SK-N-SH (cell line): Measurements from ENCODE around the gene MTRF1. TPM values are rescaled to one million over a fixed set of nuclear protein-coding genes. Genes with fewer than 3 reads are reported as not detected.

Source experiments
- CTCF ChIA-PET: fragments of 300-600, 350-600 bp; formaldehyde crosslinking; extraction: SDS; loops from one replicate; lab custom pipeline; 2021; lab: Yijun Ruan, JAX
- POLR2A ChIA-PET: fragments of 350-600 bp; sonication (Branson Sonifier 250); formaldehyde crosslinking; extraction: SDS; loops from one replicate; lab custom pipeline; 2020; ENCODE audit warnings: antibody characterized with exemption, inconsistent platforms; lab: Yijun Ruan, JAX
- DNase-seq: peaks from one replicate; pipeline ENCODE4 v3.0.0; 2012
- H2AFZ ChIP-seq: fragments of 200-600 bp; sonication (generic); 2 replicates; pipeline ENCODE4 v1.8.1; 2016; ENCODE audit warnings: antibody characterized with exemption, mild to moderate bottlenecking, low read depth
- H3F3A ChIP-seq: fragments of 200-600 bp; sonication (generic); replicated peaks from 2 replicates; pipeline ENCODE3; 2016; ENCODE audit warnings: antibody characterized with exemption, mild to moderate bottlenecking; ENCODE audit not compliant: insufficient read depth
- H3K27ac ChIP-seq, 2 experiments: fragments of 200-500 bp in 1 of 2; fragments of 200-600 bp in 1 of 2; sonication (Bioruptor generic) in 1 of 2; sonication (generic), shearing (Covaris generic) in 1 of 2; 2 replicates each; pipeline versions ENCODE4 v1.5.1 to v1.6.1; 2014 to 2016; ENCODE audit warnings: low read depth in 2 of 2, inconsistent platforms in 1 of 2, low read length in 1 of 2, mild to moderate bottlenecking in 1 of 2, mixed read lengths in 1 of 2
- H3K27me3 ChIP-seq: fragments of 200-600 bp; sonication (generic), shearing (Covaris generic); 2 replicates; pipeline ENCODE4 v1.6.1; 2016; ENCODE audit warnings: mixed run types; ENCODE audit not compliant: insufficient read depth
- H3K36me3 ChIP-seq, 2 experiments: fragments of 200-500 bp in 1 of 2; fragments of 200-600 bp in 1 of 2; sonication (Bioruptor generic) in 1 of 2; sonication (generic) in 1 of 2; replicated peaks in 1 of 2; 2 replicates each; pipeline versions ENCODE3 to v1.5.1; 2014 to 2016; ENCODE audit warnings: low read length in 1 of 2, mild to moderate bottlenecking in 1 of 2; ENCODE audit not compliant: insufficient read depth in 2 of 2, control insufficient read depth in 1 of 2
- H3K4me1 ChIP-seq, 2 experiments: fragments of 200-500 bp in 1 of 2; fragments of 200-600 bp in 1 of 2; sonication (Bioruptor generic) in 1 of 2; sonication (generic), shearing (Covaris generic) in 1 of 2; 2 replicates each; pipeline versions ENCODE4 v1.5.1 to v1.6.1; 2014 to 2016; ENCODE audit warnings: low read depth in 1 of 2, low read length in 1 of 2, mixed run types in 1 of 2; ENCODE audit not compliant: insufficient read depth in 2 of 2, control insufficient read depth in 1 of 2
- H3K4me2 ChIP-seq: fragments of 200-600 bp; sonication (generic), shearing (Covaris generic); 2 replicates; pipeline ENCODE4 v1.6.1; 2017; ENCODE audit warnings: mixed run types
- H3K4me3 ChIP-seq, 2 experiments: fragments of 200-500 bp in 1 of 2; fragments of 200-600 bp in 1 of 2; sonication (Bioruptor generic) in 1 of 2; sonication (generic), shearing (Covaris generic) in 1 of 2; 2 replicates each; pipeline versions ENCODE4 v1.5.1 to v1.8.1; 2014 to 2016; ENCODE audit warnings: low read depth in 2 of 2, inconsistent platforms in 1 of 2, low read length in 1 of 2, mild to moderate bottlenecking in 1 of 2, mixed read lengths in 1 of 2, moderate library complexity in 1 of 2
- H3K79me2 ChIP-seq: fragments of 200-600 bp; sonication (generic); 2 replicates; pipeline ENCODE4 v1.8.1; 2017; ENCODE audit warnings: mild to moderate bottlenecking; ENCODE audit not compliant: insufficient read depth
- H3K9ac ChIP-seq: fragments of 200-600 bp; sonication (generic); 2 replicates; pipeline ENCODE4 v1.6.1; 2017; ENCODE audit warnings: mixed run types
- H3K9me2 ChIP-seq: fragments of 200-600 bp; sonication (generic); 2 replicates; pipeline ENCODE4 v1.6.1; 2017; ENCODE audit warnings: mixed run types
- H3K9me3 ChIP-seq: fragments of 200-600 bp; sonication (generic); 2 replicates; pipeline ENCODE4 v1.6.1; 2017; ENCODE audit warnings: mixed run types, mild to moderate bottlenecking, moderate library complexity
- H4K20me1 ChIP-seq: fragments of 200-600 bp; sonication (generic); 2 replicates; pipeline ENCODE4 v1.6.1; 2017; ENCODE audit warnings: mild to moderate bottlenecking, mixed run types; ENCODE audit not compliant: insufficient read depth
- CHD2 ChIP-seq: fragments of 150-350 bp; IDR thresholded peaks from 2 replicates; pipeline ENCODE4 v1.6.1; 2018; ENCODE audit warnings: low read length; ENCODE audit not compliant: partially characterized antibody
- ELF1 ChIP-seq: IDR thresholded peaks from 2 replicates; pipeline ENCODE4 v1.4.0; 2012
- EZH2phosphoT487 ChIP-seq: fragments of 200-600 bp; sonication (generic); IDR thresholded peaks from 2 replicates; pipeline ENCODE4 v1.6.1; 2017; ENCODE audit warnings: low read depth, mixed run types, mild to moderate bottlenecking, antibody characterized with exemption, moderate library complexity, borderline replicate concordance
- FOSL2 ChIP-seq: IDR thresholded peaks from 2 replicates; pipeline ENCODE4 v1.4.0; 2012; ENCODE audit warnings: low read depth, mild to moderate bottlenecking, moderate library complexity, borderline replicate concordance
- FOXJ3 ChIP-seq: sonication (generic); formaldehyde crosslinking; IDR thresholded peaks from 2 replicates; pipeline ENCODE4 v1.5.1; 2020; ENCODE audit warnings: mild to moderate bottlenecking, missing genetic modification reagents
- FOXM1 ChIP-seq: IDR thresholded peaks from 2 replicates; pipeline ENCODE4 v1.4.0; 2012; ENCODE audit warnings: low read depth, mild to moderate bottlenecking
- GABPA ChIP-seq: IDR thresholded peaks from 2 replicates; pipeline ENCODE4 v1.4.0; 2012; ENCODE audit warnings: low read depth, mild to moderate bottlenecking
- JUND ChIP-seq: IDR thresholded peaks from 2 replicates; pipeline ENCODE4 v1.4.0; 2012
- MXI1 ChIP-seq: IDR thresholded peaks from 2 replicates; pipeline ENCODE4 v1.6.1; 2012; ENCODE audit warnings: mild to moderate bottlenecking, low read depth, low read length, improper control_type of control experiment
- NRF1 ChIP-seq: IDR thresholded peaks from 2 replicates; pipeline ENCODE4 v1.6.1; 2012; ENCODE audit warnings: low read depth, mild to moderate bottlenecking, low read length
- POLR2AphosphoS5 ChIP-seq: IDR thresholded peaks from 2 replicates; pipeline ENCODE4 v1.6.1; 2012; ENCODE audit warnings: low read depth, low read length
- RAD21 ChIP-seq: IDR thresholded peaks from 2 replicates; pipeline ENCODE4 v1.6.1; 2012; ENCODE audit warnings: mild to moderate bottlenecking, low read length
- RCOR1 ChIP-seq: fragments of 150-350 bp; IDR thresholded peaks from 2 replicates; pipeline ENCODE4 v1.6.1; 2017; ENCODE audit warnings: antibody characterized with exemption, low read length
- RFX5 ChIP-seq: IDR thresholded peaks from 2 replicates; pipeline ENCODE4 v1.6.1; 2012; ENCODE audit warnings: mild to moderate bottlenecking, improper control_type of control experiment, low read length
- RXRA ChIP-seq: IDR thresholded peaks from 2 replicates; pipeline ENCODE4 v1.4.0; 2012; ENCODE audit warnings: low read depth, mild to moderate bottlenecking, borderline replicate concordance
- SIN3A ChIP-seq: IDR thresholded peaks from 2 replicates; pipeline ENCODE4 v1.6.1; 2012; ENCODE audit warnings: low read depth, mild to moderate bottlenecking, low read length, moderate library complexity, borderline replicate concordance
- TAF1 ChIP-seq: IDR thresholded peaks from 2 replicates; pipeline ENCODE4 v1.6.1; 2012; ENCODE audit warnings: low read depth, mild to moderate bottlenecking, low read length, moderate library complexity, borderline replicate concordance
- TCF12 ChIP-seq: IDR thresholded peaks from 2 replicates; pipeline ENCODE4 v1.4.0; 2012
- TEAD4 ChIP-seq: IDR thresholded peaks from 2 replicates; pipeline ENCODE4 v1.4.0; 2012; ENCODE audit warnings: mild to moderate bottlenecking, borderline replicate concordance; ENCODE audit not compliant: insufficient read depth
- YY1 ChIP-seq: IDR thresholded peaks from 2 replicates; pipeline ENCODE4 v1.4.0; 2012; ENCODE audit warnings: low read depth, mild to moderate bottlenecking
- WGBS: methylation state at CpG from one replicate; pipeline ENCODE4 v1.1.6; 2017; ENCODE audit warnings: low lambda C conversion rate; 5-methylcytosine and 5-hydroxymethylcytosine counted together
- polyA plus RNA-seq, 3 experiments: library from polyadenylated mRNA; depleted of rRNA; stranded (reverse); fragments of >200 nt; gene quantifications; 2 replicates each; pipeline ENCODE4 v1.2.3, GENCODE V29; 2012
- TF ChIP-seq, protein P1 (sequence below): fragments of 150-350 bp; IDR thresholded peaks from 2 replicates; pipeline ENCODE4 v1.6.1; 2016; ENCODE audit warnings: mild to moderate bottlenecking, low read depth, low read length
- TF ChIP-seq, protein P2 (sequence below): IDR thresholded peaks from 2 replicates; pipeline ENCODE4 v1.4.0; 2012; ENCODE audit warnings: low read depth
- TF ChIP-seq, protein P3 (sequence below): IDR thresholded peaks from 2 replicates; pipeline ENCODE4 v1.4.0; 2012; ENCODE audit warnings: low read depth, borderline replicate concordance
- TF ChIP-seq, protein P4 (sequence below): IDR thresholded peaks from 2 replicates; pipeline ENCODE4 v1.6.1; 2012; ENCODE audit warnings: mild to moderate bottlenecking, low read depth, low read length, moderate library complexity

Gene MTRF1
- polyA plus RNA-seq, 1 of the 3 experiments (the other 2 are of a cell fraction), result 9.2 TPM

DNA sequence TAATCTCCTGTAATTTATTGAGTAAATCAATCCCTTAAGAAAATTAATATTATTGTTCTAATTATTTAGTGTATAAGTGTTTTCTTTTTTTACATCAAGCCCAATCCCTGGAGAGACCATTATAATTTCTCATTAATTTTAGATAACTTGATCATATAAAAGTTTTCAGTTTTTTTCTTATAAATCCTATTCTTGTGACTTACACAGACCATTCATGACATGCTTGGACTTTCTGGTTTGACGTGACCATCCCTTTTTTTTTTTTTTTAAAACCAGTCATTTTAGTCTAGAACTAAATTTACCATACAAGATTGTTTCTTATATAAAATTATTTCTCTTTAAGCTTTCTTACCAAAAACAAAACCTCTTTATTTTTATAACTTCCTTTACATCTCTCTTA lies 5.4 kb upstream of the MTRF1 start:
- TF ChIP-seq EZH2phosphoT487 (no peak), POLR2AphosphoS5 (no peak), NRF1 (no peak), RCOR1 (no peak), JUND (no peak), GABPA (no peak)
- TF ChIP-seq, protein P1, sequence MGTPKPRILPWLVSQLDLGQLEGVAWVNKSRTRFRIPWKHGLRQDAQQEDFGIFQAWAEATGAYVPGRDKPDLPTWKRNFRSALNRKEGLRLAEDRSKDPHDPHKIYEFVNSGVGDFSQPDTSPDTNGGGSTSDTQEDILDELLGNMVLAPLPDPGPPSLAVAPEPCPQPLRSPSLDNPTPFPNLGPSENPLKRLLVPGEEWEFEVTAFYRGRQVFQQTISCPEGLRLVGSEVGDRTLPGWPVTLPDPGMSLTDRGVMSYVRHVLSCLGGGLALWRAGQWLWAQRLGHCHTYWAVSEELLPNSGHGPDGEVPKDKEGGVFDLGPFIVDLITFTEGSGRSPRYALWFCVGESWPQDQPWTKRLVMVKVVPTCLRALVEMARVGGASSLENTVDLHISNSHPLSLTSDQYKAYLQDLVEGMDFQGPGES, result no peak
- TF ChIP-seq, protein P2, sequence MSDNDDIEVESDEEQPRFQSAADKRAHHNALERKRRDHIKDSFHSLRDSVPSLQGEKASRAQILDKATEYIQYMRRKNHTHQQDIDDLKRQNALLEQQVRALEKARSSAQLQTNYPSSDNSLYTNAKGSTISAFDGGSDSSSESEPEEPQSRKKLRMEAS, result no peak
- no peaks in the 10 kb centered on the region; a peak in 1 of 4 replicates for H3K4me1 ChIP-seq
- no peaks in the 10 kb centered on the region for H4K20me1 ChIP-seq
- POLR2A ChIA-PET, result no interaction called here
- H3K9me3 ChIP-seq, result peaks cover 41% of the 10 kb centered on the region
- no peak overlapping the region for H3K4me3 ChIP-seq
- H3K27me3 ChIP-seq, result no peaks in the 10 kb centered on the region
- H2AFZ ChIP-seq, result no peak overlapping the region
- no peaks in the 10 kb centered on the region for H3K9me2 ChIP-seq
- no peak overlapping the region for H3K27ac ChIP-seq
- DNase-seq, result no peak
- H3F3A ChIP-seq, result peaks cover 14% of the 10 kb centered on the region
- peaks cover 0 to 4% of the 10 kb centered on the region in 2 experiments for H3K36me3 ChIP-seq
- no peaks in the 10 kb centered on the region for H3K79me2 ChIP-seq
- H3K4me2 ChIP-seq, result no peak overlapping the region
- CTCF ChIA-PET, result no interaction called here
- no peak overlapping the region for H3K9ac ChIP-seq
- 21% methylated on average over 1 of the region's 1 CpG for WGBS

DNA sequence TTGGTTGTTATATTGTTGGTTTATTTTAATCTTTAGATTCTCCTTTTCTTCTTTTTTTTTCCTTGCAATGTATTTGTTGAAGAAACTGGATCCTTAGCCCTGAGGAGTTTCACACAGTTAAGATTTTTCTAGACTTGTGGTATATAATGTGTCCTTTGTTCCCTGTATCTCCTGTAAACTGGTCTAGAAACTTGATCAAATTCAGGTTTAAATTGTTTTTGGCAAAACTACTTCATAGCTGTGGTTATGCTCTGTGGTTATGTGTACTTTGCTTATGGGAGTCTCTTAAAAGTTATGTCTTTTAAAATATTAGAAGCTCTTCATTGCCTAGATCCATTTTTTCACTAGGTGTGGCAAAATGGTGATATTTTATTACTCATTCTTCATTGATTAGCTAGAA lies 3.7 kb upstream of the MTRF1 start:
- Histone ChIP-seq H3K9me3 (peaks cover 41% of the 10 kb centered on the region), H3K79me2 (0 out of 2 replicates have a peak, but pooled peaks cover 6% of the 10 kb centered on the region), H2AFZ (no peak overlapping the region), H4K20me1 (no peaks in the 10 kb centered on the region), H3K36me3 (peaks cover 0 to 5% of the 10 kb centered on the region in 2 experiments), H3K27ac (no peak overlapping the region), H3K4me1 (peaks cover 0 to 3% of the 10 kb centered on the region in 2 experiments; a peak in 2 of 4 replicates), H3K4me2 (no peak overlapping the region), H3K4me3 (no peak overlapping the region), H3F3A (peaks cover 14% of the 10 kb centered on the region), H3K9me2 (no peaks in the 10 kb centered on the region), H3K9ac (no peak overlapping the region), H3K27me3 (no peaks in the 10 kb centered on the region)
- ChIA-PET POLR2A (no interaction called here), CTCF (no interaction called here)
- no peak for DNase-seq
- no peak for TF ChIP-seq RFX5
- no peak for TF ChIP-seq TCF12
- TF ChIP-seq FOSL2, result no peak
- TF ChIP-seq CHD2, result no peak
- no peak for TF ChIP-seq TEAD4
- TF ChIP-seq FOXM1, result no peak
- TF ChIP-seq, protein P3, sequence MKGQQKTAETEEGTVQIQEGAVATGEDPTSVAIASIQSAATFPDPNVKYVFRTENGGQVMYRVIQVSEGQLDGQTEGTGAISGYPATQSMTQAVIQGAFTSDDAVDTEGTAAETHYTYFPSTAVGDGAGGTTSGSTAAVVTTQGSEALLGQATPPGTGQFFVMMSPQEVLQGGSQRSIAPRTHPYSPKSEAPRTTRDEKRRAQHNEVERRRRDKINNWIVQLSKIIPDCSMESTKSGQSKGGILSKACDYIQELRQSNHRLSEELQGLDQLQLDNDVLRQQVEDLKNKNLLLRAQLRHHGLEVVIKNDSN, result no peak
- no peak for TF ChIP-seq RXRA
- TF ChIP-seq FOXJ3 (CRISPR knock-in tag), result no peak
- TF ChIP-seq YY1, result no peak
- no peak for TF ChIP-seq TAF1
- no peak for TF ChIP-seq MXI1
- no peak for TF ChIP-seq RAD21
- TF ChIP-seq EZH2phosphoT487, result no peak
- TF ChIP-seq ELF1, result no peak
- no peak for TF ChIP-seq POLR2AphosphoS5
- TF ChIP-seq SIN3A, result no peak
- TF ChIP-seq, protein P4, sequence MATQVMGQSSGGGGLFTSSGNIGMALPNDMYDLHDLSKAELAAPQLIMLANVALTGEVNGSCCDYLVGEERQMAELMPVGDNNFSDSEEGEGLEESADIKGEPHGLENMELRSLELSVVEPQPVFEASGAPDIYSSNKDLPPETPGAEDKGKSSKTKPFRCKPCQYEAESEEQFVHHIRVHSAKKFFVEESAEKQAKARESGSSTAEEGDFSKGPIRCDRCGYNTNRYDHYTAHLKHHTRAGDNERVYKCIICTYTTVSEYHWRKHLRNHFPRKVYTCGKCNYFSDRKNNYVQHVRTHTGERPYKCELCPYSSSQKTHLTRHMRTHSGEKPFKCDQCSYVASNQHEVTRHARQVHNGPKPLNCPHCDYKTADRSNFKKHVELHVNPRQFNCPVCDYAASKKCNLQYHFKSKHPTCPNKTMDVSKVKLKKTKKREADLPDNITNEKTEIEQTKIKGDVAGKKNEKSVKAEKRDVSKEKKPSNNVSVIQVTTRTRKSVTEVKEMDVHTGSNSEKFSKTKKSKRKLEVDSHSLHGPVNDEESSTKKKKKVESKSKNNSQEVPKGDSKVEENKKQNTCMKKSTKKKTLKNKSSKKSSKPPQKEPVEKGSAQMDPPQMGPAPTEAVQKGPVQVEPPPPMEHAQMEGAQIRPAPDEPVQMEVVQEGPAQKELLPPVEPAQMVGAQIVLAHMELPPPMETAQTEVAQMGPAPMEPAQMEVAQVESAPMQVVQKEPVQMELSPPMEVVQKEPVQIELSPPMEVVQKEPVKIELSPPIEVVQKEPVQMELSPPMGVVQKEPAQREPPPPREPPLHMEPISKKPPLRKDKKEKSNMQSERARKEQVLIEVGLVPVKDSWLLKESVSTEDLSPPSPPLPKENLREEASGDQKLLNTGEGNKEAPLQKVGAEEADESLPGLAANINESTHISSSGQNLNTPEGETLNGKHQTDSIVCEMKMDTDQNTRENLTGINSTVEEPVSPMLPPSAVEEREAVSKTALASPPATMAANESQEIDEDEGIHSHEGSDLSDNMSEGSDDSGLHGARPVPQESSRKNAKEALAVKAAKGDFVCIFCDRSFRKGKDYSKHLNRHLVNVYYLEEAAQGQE, result no peak
- TF ChIP-seq, protein P1, result no peak
